Measurements from ENCODE around the gene GID4.

DNA sequence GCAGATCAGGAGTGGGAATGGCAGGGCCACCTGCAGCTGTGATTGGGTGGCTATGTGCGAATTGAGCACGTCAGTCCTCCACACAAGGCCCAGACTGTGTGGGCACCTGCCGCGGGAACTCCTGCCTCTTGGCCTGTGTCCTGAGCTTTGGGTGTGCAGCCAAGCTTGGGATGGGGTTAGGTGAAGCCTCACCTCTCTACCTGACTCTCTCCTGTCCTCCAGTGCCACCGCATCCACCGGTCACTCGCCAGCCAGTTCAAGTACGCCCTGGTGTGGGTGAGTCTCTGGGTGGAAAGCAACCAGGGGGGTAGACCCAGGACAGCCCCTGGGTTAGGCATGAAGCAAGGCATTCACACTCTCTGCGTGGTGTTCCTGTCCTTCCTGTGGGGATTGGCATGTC is 67.0 kb downstream of the GID4 start:
- TF ChIP-seq TEAD4 (IDR thresholded peaks at IDR 0.05) (no peak), EP300 (IDR thresholded peaks at IDR 0.05; ENCODE audit: borderline replicate concordance) (no peak), EGR1 (IDR thresholded peaks at IDR 0.05) (no peak), RAD21 (IDR thresholded peaks at IDR 0.05; ENCODE audit: low read depth) (no peak), TAF1 (IDR thresholded peaks at IDR 0.05; ENCODE audit: low read depth) (no peak), YY1 (IDR thresholded peaks at IDR 0.05; ENCODE audit: low read depth) (no peak), CEBPB (IDR thresholded peaks at IDR 0.05) (no peak), TCF12 (IDR thresholded peaks at IDR 0.05; ENCODE audit: low read depth) (no peak), CREB1 (IDR thresholded peaks at IDR 0.05; ENCODE audit: low read depth) (no peak)
- TF ChIP-seq, protein P1, sequence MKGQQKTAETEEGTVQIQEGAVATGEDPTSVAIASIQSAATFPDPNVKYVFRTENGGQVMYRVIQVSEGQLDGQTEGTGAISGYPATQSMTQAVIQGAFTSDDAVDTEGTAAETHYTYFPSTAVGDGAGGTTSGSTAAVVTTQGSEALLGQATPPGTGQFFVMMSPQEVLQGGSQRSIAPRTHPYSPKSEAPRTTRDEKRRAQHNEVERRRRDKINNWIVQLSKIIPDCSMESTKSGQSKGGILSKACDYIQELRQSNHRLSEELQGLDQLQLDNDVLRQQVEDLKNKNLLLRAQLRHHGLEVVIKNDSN (IDR thresholded peaks at IDR 0.05) = no peak
- TF ChIP-seq, protein P2, sequence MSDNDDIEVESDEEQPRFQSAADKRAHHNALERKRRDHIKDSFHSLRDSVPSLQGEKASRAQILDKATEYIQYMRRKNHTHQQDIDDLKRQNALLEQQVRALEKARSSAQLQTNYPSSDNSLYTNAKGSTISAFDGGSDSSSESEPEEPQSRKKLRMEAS (IDR thresholded peaks at IDR 0.05) = no peak
